A549 (cell line): Measurements from ENCODE around the gene ANGEL2. TPM values are rescaled to one million over a fixed set of nuclear protein-coding genes. Genes with fewer than 3 reads are reported as not detected.

Experiments used
- ATAC-seq, 2 experiments: fragments of 200-7000 bp in 1 of 2; fragments of >200 bp in 1 of 2; cut with Nextera tagmentation in 1 of 2; cut with Tn5 transposase in 1 of 2; 3 replicates each; pipeline versions ENCODE4 v1.8.0 to v1.9.1; 2018 to 2020; ENCODE audit warnings: mild to moderate bottlenecking in 1 of 2, moderate library complexity in 1 of 2
- CTCF ChIA-PET: fragments of 300-600 bp; sonication (Branson Sonifier 250); formaldehyde crosslinking; extraction: SDS; loops from one replicate; lab custom pipeline; 2021; ENCODE audit warnings: antibody characterized with exemption, inconsistent platforms; lab: Yijun Ruan, JAX
- POLR2A ChIA-PET: fragments of 350-600 bp; formaldehyde crosslinking; extraction: SDS; loops from one replicate; lab custom pipeline; 2021; ENCODE audit warnings: antibody characterized with exemption, inconsistent platforms; lab: Yijun Ruan, JAX
- DNase-seq, 2 experiments: peaks; one replicate each; pipeline versions ENCODE4 v3.0.0 to v3.0.0-alpha.2; 2011 to 2016; ENCODE audit warnings: low read depth in 1 of 2, low spot score in 1 of 2
- FAIRE-seq: peaks from 2 replicates; lab custom pipeline; 2011; peaks lifted over from hg19 to GRCh38; lab: Jason Lieb, UNC
- H3K27ac ChIP-seq, 2 experiments: fragments of >200 bp; sonication (Bioruptor Twin); formaldehyde crosslinking; 3 replicates each; pipeline ENCODE4 v1.5.1; 2016 to 2017
- H3K4me1 ChIP-seq: fragments of >200 bp; sonication (Bioruptor Twin); formaldehyde crosslinking; 3 replicates; pipeline ENCODE4 v1.6.1; 2016
- H3K4me2 ChIP-seq: fragments of >200 bp; sonication (Bioruptor Twin); formaldehyde crosslinking; 3 replicates; pipeline ENCODE4 v1.6.1; 2016
- H3K4me3 ChIP-seq: fragments of >200 bp; sonication (Bioruptor Twin); formaldehyde crosslinking; 3 replicates; pipeline ENCODE4 v1.5.1; 2016
- H3K9me3 ChIP-seq: fragments of >200 bp; sonication (Bioruptor Twin); formaldehyde crosslinking; 3 replicates; pipeline ENCODE4 v1.6.1; 2016
- BHLHE40 ChIP-seq: IDR thresholded peaks from 2 replicates; pipeline ENCODE4 v1.6.1; 2012; ENCODE audit warnings: low read depth, low read length, inconsistent platforms
- CBX2 ChIP-seq: fragments of 200-600 bp; sonication (generic); IDR thresholded peaks from 2 replicates; pipeline ENCODE4 v1.6.1; 2016; ENCODE audit warnings: low read depth, mild to moderate bottlenecking, borderline replicate concordance
- CHD2 ChIP-seq: fragments of 150-350 bp; IDR thresholded peaks from 2 replicates; pipeline ENCODE4 v1.6.1; 2014; ENCODE audit warnings: low read length; ENCODE audit not compliant: partially characterized antibody
- CHD4 ChIP-seq: fragments of 200-600 bp; sonication (generic); IDR thresholded peaks from 2 replicates; pipeline ENCODE4 v1.6.1; 2016; ENCODE audit warnings: antibody characterized with exemption, mild to moderate bottlenecking, borderline replicate concordance
- FOSL2 ChIP-seq, 2 experiments: fragments of 450-650 bp in 1 of 2; fragments of >200 bp in 1 of 2; sonication (Bioruptor Twin) in 1 of 2; formaldehyde crosslinking; IDR thresholded peaks; 2 replicates each; pipeline versions ENCODE4 v1.5.0 to v1.6.1; 2016 to 2020; ENCODE audit warnings: mild to moderate bottlenecking in 1 of 2, moderate library complexity in 1 of 2
- FOXS1 ChIP-seq: fragments of 250-450 bp; sonication (Bioruptor Pico); IDR thresholded peaks from 2 replicates; pipeline ENCODE4 v1.5.0; 2020; ENCODE audit warnings: mild to moderate bottlenecking, moderate library complexity
- HDAC2 ChIP-seq: fragments of 200-600 bp; sonication (generic); IDR thresholded peaks from 2 replicates; pipeline ENCODE4 v1.6.1; 2016
- HOXB5 ChIP-seq: fragments of 250-450 bp; sonication (Bioruptor Pico); IDR thresholded peaks from 2 replicates; pipeline ENCODE4 v1.5.0; 2020; ENCODE audit warnings: mild to moderate bottlenecking, moderate library complexity
- JUN ChIP-seq, 2 experiments: fragments of >200 bp; sonication (Bioruptor Twin); formaldehyde crosslinking; IDR thresholded peaks; 2 replicates in 1 of 2; 3 replicates in 1 of 2; pipeline ENCODE4 v1.6.1; 2016 to 2017
- MAFK ChIP-seq: fragments of 450-650 bp; IDR thresholded peaks from 2 replicates; pipeline ENCODE4 v1.6.1; 2014; ENCODE audit not compliant: partially characterized antibody
- NPAS2 ChIP-seq: fragments of 250-450 bp; sonication (Bioruptor Pico); IDR thresholded peaks from 2 replicates; pipeline ENCODE4 v1.8.0; 2022; ENCODE audit warnings: mild to moderate bottlenecking, moderate library complexity, borderline replicate concordance
- POLR2A ChIP-seq: IDR thresholded peaks from 2 replicates; pipeline ENCODE4 v1.6.1; 2012; ENCODE audit warnings: mild to moderate bottlenecking, low read length
- POLR2AphosphoS2 ChIP-seq: conservative IDR thresholded peaks from 2 replicates; pipeline ENCODE4 v1.6.1; 2012; ENCODE audit warnings: low read length, improper control_type of control experiment, inconsistent platforms
- RAD21 ChIP-seq, 2 experiments: fragments of >200 bp in 1 of 2; sonication (Bioruptor Twin) in 1 of 2; formaldehyde crosslinking in 1 of 2; IDR thresholded peaks in 1 of 2; conservative IDR thresholded peaks in 1 of 2; 2 replicates in 1 of 2; 3 replicates in 1 of 2; pipeline ENCODE4 v1.6.1; 2012 to 2018; ENCODE audit warnings: inconsistent platforms in 1 of 2
- RCOR1 ChIP-seq: fragments of 150-350 bp; IDR thresholded peaks from 2 replicates; pipeline ENCODE4 v1.6.1; 2014; ENCODE audit warnings: antibody characterized with exemption, low read length, low read depth
- SREBF2 ChIP-seq: fragments of 450-650 bp; IDR thresholded peaks from 2 replicates; pipeline ENCODE4 v1.6.1; 2014; ENCODE audit warnings: mild to moderate bottlenecking, moderate library complexity
- TFCP2L1 ChIP-seq: fragments of 250-450 bp; sonication (Bioruptor Pico); IDR thresholded peaks from 2 replicates; pipeline ENCODE4 v1.5.0; 2021; ENCODE audit warnings: mild to moderate bottlenecking
- ZC3H11A ChIP-seq: fragments of 450-650 bp; IDR thresholded peaks from 2 replicates; pipeline ENCODE4 v1.6.1; 2014; ENCODE audit warnings: antibody characterized with exemption, mild to moderate bottlenecking
- ZFP36 ChIP-seq: fragments of 450-650 bp; IDR thresholded peaks from 2 replicates; pipeline ENCODE4 v1.6.1; 2014; ENCODE audit warnings: borderline replicate concordance; ENCODE audit not compliant: partially characterized antibody
- ZSCAN20 ChIP-seq: fragments of 250-450 bp; sonication (Bioruptor Pico); IDR thresholded peaks from 2 replicates; pipeline ENCODE4 v1.8.0; 2022; ENCODE audit warnings: mild to moderate bottlenecking, moderate library complexity
- WGBS: methylation state at CpG from one replicate; pipeline ENCODE4 v1.1.6; 2017; ENCODE audit errors: missing lambda C conversion rate; 5-methylcytosine and 5-hydroxymethylcytosine counted together
- polyA plus RNA-seq, 4 experiments: library from polyadenylated mRNA; depleted of rRNA in 3 of 4; stranded (reverse); fragments of >200 nt; fragmentation: RNase III in 1 of 4; extraction: RNeasy Plus Mini Kit Qiagen cat#74134 plus additional on column Dnase treatment in 1 of 4; gene quantifications; 2 replicates in 3 of 4; 3 replicates in 1 of 4; pipeline ENCODE4 v1.2.3, GENCODE V29; 2011 to 2017
- TF ChIP-seq, protein P1 (sequence below): fragments of 150-350 bp; IDR thresholded peaks from 2 replicates; pipeline ENCODE4 v1.6.1; 2014; ENCODE audit warnings: low read depth, mild to moderate bottlenecking, low read length
- TF ChIP-seq, protein P2 (sequence below): IDR thresholded peaks from 2 replicates; pipeline ENCODE4 v1.6.1; 2012
- TF ChIP-seq, protein P3 (sequence below): fragments of >200 bp; sonication (Bioruptor Twin); formaldehyde crosslinking; IDR thresholded peaks from 3 replicates; pipeline ENCODE4 v1.6.1; 2016
- TF ChIP-seq, protein P4 (sequence below): fragments of >200 bp; sonication (Bioruptor Twin); formaldehyde crosslinking; IDR thresholded peaks from 3 replicates; pipeline ENCODE4 v1.5.1; 2016
- TF ChIP-seq, protein P5 (sequence below): fragments of 250-450 bp; sonication (Bioruptor Pico); IDR thresholded peaks from 2 replicates; pipeline ENCODE4 v1.5.0; 2020; ENCODE audit warnings: low read depth, mild to moderate bottlenecking, moderate library complexity
- TF ChIP-seq, protein P6 (sequence below): IDR thresholded peaks from 2 replicates; pipeline ENCODE4 v1.6.1; 2012; ENCODE audit warnings: low read depth, borderline replicate concordance

ANGEL2 gene
- polyA plus RNA-seq, 2 of the 4 experiments (the other 2 are of a cell fraction) = 20.4 to 38.9 TPM

DNA sequence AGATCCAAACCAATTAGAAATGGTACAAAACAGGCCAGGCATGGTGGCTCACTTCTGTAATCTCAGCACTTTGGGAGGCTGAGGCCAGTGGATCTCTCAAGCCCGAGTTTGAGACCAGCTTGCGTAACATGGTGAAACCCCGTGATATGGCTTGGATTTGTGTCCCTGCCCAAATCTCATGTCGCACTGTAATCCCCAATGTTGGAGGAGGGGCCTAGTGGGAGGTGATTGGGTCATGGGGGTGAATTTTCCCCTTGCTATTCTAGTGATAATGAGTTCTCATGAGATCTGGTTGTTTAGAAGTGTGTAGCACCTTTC, 72.3 kb downstream of the ANGEL2 start:
- Histone ChIP-seq H3K27ac (no peak overlapping the region), H3K4me3 (no peak overlapping the region), H3K4me2 (no peak overlapping the region), H3K4me1 (no peaks in the 10 kb centered on the region), H3K9me3 (peaks cover 15% of the 10 kb centered on the region; the same call in 2 of the 3 replicates)
- POLR2A ChIA-PET = no interaction called here
- DNase-seq (no peak), FAIRE-seq (no peak), ATAC-seq (no peak)
- no peak for TF ChIP-seq NPAS2
- TF ChIP-seq, protein P1, sequence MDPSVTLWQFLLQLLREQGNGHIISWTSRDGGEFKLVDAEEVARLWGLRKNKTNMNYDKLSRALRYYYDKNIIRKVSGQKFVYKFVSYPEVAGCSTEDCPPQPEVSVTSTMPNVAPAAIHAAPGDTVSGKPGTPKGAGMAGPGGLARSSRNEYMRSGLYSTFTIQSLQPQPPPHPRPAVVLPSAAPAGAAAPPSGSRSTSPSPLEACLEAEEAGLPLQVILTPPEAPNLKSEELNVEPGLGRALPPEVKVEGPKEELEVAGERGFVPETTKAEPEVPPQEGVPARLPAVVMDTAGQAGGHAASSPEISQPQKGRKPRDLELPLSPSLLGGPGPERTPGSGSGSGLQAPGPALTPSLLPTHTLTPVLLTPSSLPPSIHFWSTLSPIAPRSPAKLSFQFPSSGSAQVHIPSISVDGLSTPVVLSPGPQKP = no peak
- TF ChIP-seq, protein P2, sequence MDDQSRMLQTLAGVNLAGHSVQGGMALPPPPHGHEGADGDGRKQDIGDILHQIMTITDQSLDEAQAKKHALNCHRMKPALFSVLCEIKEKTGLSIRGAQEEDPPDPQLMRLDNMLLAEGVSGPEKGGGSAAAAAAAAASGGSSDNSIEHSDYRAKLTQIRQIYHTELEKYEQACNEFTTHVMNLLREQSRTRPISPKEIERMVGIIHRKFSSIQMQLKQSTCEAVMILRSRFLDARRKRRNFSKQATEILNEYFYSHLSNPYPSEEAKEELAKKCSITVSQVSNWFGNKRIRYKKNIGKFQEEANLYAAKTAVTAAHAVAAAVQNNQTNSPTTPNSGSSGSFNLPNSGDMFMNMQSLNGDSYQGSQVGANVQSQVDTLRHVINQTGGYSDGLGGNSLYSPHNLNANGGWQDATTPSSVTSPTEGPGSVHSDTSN = no peak
- TF ChIP-seq TFCP2L1 (CRISPR knock-in tag) = no peak
- no peak for TF ChIP-seq CBX2
- no peak for TF ChIP-seq HOXB5 (CRISPR knock-in tag)
- TF ChIP-seq POLR2AphosphoS2 = no peak
- TF ChIP-seq CHD2 = no peak
- TF ChIP-seq SREBF2 = no peak
- TF ChIP-seq, protein P3, sequence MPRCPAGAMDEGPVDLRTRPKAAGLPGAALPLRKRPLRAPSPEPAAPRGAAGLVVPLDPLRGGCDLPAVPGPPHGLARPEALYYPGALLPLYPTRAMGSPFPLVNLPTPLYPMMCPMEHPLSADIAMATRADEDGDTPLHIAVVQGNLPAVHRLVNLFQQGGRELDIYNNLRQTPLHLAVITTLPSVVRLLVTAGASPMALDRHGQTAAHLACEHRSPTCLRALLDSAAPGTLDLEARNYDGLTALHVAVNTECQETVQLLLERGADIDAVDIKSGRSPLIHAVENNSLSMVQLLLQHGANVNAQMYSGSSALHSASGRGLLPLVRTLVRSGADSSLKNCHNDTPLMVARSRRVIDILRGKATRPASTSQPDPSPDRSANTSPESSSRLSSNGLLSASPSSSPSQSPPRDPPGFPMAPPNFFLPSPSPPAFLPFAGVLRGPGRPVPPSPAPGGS = no peak
- CTCF ChIA-PET = interaction anchor here (1.3 kb wide), 1 partner anchor 10 kb away, joined by 3 read pairs; no protein-coding TSS in a partner anchor
- WGBS = 82% methylated on average over 4 of the region's 4 CpGs

DNA sequence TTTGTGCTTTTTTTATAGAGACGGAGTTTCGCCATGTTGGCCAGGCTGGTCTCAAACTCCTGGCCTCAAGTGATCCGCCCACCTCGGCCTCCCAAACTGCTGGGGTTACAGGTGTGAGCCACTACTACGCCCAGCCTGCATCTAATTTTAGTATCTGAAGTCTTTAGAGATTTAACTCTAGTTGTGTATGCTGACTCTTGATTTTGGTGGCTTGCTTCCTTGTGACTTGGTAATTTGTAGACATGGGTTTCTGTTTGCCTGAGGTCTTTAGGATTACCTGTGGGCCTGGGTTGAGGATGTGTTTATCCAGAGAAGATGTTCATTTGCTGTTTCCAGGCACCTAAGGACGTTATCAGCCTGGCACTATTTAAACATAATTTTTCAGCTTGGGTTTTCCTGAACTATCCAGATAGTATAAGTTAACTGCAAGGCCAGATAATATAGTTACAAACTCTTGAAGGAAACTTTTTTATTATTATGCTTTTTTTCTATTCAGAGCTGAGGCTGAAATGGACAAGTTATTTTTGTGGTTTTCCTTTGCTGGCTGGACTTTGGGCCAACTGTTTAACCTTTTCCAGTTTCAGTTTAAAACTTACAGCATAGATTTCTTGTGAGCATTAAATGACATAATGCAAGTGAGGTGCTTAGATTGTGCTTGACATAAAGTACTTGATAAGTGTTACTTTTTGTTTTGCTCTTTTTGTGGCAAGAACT, 72.8 kb downstream of the ANGEL2 start:
- no peak overlapping the region for H3K4me3 ChIP-seq
- TF ChIP-seq ZSCAN20 (CRISPR knock-in tag) (no peak), POLR2A (no peak), FOSL2 (IDR thresholded peaks at IDR 0.05) (no peak), FOSL2 (CRISPR knock-in tag; IDR thresholded peaks at IDR 0.05) (no peak), JUN (IDR thresholded peaks at IDR 0.05) (no peak), CBX2 (no peak), HDAC2 (no peak), TFCP2L1 (CRISPR knock-in tag) (no peak), ZC3H11A (no peak), BHLHE40 (no peak), SREBF2 (no peak), CHD4 (no peak), RCOR1 (no peak), MAFK (no peak), RAD21 (conservative IDR thresholded peaks at IDR 0.05 in 1 of 2, IDR thresholded peaks at IDR 0.05 in 1 of 2) (no peak), FOXS1 (no peak), ZFP36 (no peak)
- TF ChIP-seq, protein P3 = no peak
- TF ChIP-seq, protein P4, sequence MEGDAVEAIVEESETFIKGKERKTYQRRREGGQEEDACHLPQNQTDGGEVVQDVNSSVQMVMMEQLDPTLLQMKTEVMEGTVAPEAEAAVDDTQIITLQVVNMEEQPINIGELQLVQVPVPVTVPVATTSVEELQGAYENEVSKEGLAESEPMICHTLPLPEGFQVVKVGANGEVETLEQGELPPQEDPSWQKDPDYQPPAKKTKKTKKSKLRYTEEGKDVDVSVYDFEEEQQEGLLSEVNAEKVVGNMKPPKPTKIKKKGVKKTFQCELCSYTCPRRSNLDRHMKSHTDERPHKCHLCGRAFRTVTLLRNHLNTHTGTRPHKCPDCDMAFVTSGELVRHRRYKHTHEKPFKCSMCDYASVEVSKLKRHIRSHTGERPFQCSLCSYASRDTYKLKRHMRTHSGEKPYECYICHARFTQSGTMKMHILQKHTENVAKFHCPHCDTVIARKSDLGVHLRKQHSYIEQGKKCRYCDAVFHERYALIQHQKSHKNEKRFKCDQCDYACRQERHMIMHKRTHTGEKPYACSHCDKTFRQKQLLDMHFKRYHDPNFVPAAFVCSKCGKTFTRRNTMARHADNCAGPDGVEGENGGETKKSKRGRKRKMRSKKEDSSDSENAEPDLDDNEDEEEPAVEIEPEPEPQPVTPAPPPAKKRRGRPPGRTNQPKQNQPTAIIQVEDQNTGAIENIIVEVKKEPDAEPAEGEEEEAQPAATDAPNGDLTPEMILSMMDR = no peak
- TF ChIP-seq, protein P5, sequence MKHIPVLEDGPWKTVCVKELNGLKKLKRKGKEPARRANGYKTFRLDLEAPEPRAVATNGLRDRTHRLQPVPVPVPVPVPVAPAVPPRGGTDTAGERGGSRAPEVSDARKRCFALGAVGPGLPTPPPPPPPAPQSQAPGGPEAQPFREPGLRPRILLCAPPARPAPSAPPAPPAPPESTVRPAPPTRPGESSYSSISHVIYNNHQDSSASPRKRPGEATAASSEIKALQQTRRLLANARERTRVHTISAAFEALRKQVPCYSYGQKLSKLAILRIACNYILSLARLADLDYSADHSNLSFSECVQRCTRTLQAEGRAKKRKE (CRISPR knock-in tag) = no peak
- TF ChIP-seq, protein P6, sequence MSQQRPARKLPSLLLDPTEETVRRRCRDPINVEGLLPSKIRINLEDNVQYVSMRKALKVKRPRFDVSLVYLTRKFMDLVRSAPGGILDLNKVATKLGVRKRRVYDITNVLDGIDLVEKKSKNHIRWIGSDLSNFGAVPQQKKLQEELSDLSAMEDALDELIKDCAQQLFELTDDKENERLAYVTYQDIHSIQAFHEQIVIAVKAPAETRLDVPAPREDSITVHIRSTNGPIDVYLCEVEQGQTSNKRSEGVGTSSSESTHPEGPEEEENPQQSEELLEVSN = no peak
- TF ChIP-seq, all 56 proteins: peak for 0
- no peak overlapping the region for H3K4me2 ChIP-seq
- peaks cover 15% of the 10 kb centered on the region; the same call in 2 of the 3 replicates for H3K9me3 ChIP-seq
- no peak for ATAC-seq
- WGBS = 68% methylated on average over 6 of the region's 6 CpGs
- no peaks in the 10 kb centered on the region for H3K4me1 ChIP-seq
- POLR2A ChIA-PET = no interaction called here
- no peak for FAIRE-seq
- H3K27ac ChIP-seq = no peak overlapping the region
- DNase-seq = no peak
- CTCF ChIA-PET = interaction anchor here (1.3 kb wide), 1 partner anchor 11 kb away, joined by 3 read pairs; no protein-coding TSS in a partner anchor
